ENCODE measurements around the gene CHKB. TPM values are rescaled to one million over a fixed set of nuclear protein-coding genes. Genes with fewer than 3 reads are reported as not detected.
A peak's percentile ranks its signal among the peaks of the same experiment; 100 is the strongest.

CHKB gene
- total RNA-seq, 1 donor from 2014 or later, result 25.4 TPM

GRCh38 chr22:50599816-50600455, 17.3 kb upstream of the CHKB start:
- DNase-seq (ENCODE audit: low read depth in 2 of 2), result peak; percentile 41 to 58

GRCh38 chr22:50597097-50597496, 14.4 kb upstream of the CHKB start:
- no peak for DNase-seq (ENCODE audit: low read depth in 2 of 2)

- DNase-seq (ENCODE audit: low read depth in 2 of 2), result no peak
Measured at GRCh38 chr22:50595189-50595588, 12.5 kb upstream of the CHKB start.

GRCh38 chr22:50587407-50587806, 4.8 kb upstream of the CHKB start:
- no peak for DNase-seq (ENCODE audit: low read depth in 2 of 2)

- DNase-seq (ENCODE audit: low read depth in 2 of 2), result no peak
Measured at GRCh38 chr22:50586416-50586815, 3.8 kb upstream of the CHKB start.

- DNase-seq (ENCODE audit: low read depth in 2 of 2), result no peak
Measured at GRCh38 chr22:50585781-50586180, 3.1 kb upstream of the CHKB start.

GRCh38 chr22:50585238-50585637, 2.6 kb upstream of the CHKB start:
- DNase-seq (ENCODE audit: low read depth in 2 of 2), result no peak

GRCh38 chr22:50584106-50585096, 1.8 kb upstream of the CHKB start:
- DNase-seq (ENCODE audit: low read depth in 2 of 2), result no peak

- DNase-seq (ENCODE audit: low read depth in 2 of 2), result no peak
Measured at GRCh38 chr22:50583294-50583861, 729 bp upstream of the CHKB start.

- DNase-seq (ENCODE audit: low read depth in 2 of 2), result peak; percentile 21 to 49
Measured at GRCh38 chr22:50581950-50582492, 628 bp downstream of the CHKB start.

- DNase-seq (ENCODE audit: low read depth in 2 of 2), result no peak
Measured at GRCh38 chr22:50581031-50581949, 1.4 kb downstream of the CHKB start.

GRCh38 chr22:50579752-50580151, 2.9 kb downstream of the CHKB start:
- no peak for DNase-seq (ENCODE audit: low read depth in 2 of 2)

GRCh38 chr22:50578776-50579310, 3.8 kb downstream of the CHKB start:
- no peak for DNase-seq (ENCODE audit: low read depth in 2 of 2)

- DNase-seq (ENCODE audit: low read depth in 2 of 2), result no peak
Measured at GRCh38 chr22:50577987-50578775, 4.5 kb downstream of the CHKB start, which contains the start of gene CPT1B. Gene CPT1B (minus strand): TSS chr22:50578427. CDS start chr22:50577915, 512 bp downstream.

- no peak for DNase-seq (ENCODE audit: low read depth in 2 of 2)
Measured at GRCh38 chr22:50577697-50577986, 5.0 kb downstream of the CHKB start.

- DNase-seq (ENCODE audit: low read depth in 2 of 2), result no peak
Measured at GRCh38 chr22:50576806-50577696, 5.6 kb downstream of the CHKB start.

- DNase-seq (ENCODE audit: low read depth in 2 of 2), result peak; percentile 79 to 88
Measured at GRCh38 chr22:50576070-50576469, 6.6 kb downstream of the CHKB start.

- DNase-seq (ENCODE audit: low read depth in 2 of 2), result no peak
Measured at GRCh38 chr22:50575426-50575941, 7.2 kb downstream of the CHKB start.

- DNase-seq (ENCODE audit: low read depth in 2 of 2), result no peak
Measured at GRCh38 chr22:50574383-50574755, 8.3 kb downstream of the CHKB start.
